ENCODE results near the gene FAR1. TPM values are rescaled to one million over a fixed set of nuclear protein-coding genes. Genes with fewer than 3 reads are reported as not detected.

FAR1 gene
- total RNA-seq, 4 donors from 2014 or later = 51.3 to 142 (median 89.5) TPM

DNA sequence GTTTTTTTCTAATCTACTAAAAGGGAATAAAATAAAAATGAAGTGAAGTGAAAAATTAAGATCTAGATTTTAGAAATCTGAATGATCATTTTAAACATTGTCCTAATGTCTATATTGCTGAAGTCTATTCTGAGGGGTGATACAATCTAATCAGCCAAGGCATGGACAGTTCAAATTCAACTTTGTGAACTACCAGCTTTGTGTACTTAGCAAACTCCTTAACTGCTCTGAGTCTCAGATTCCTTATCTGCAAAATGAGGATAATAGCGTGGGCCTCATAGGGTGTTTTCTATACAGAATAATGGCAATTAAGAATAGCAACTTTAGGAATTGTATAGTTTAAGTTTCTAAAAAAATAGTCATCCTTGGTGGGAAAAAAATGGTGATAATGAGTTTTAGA, 31.4 kb downstream of the FAR1 start:
- intact Hi-C loops (cut with DNase I; ENCODE audit: low total_unique reads) = no loop called here

DNA sequence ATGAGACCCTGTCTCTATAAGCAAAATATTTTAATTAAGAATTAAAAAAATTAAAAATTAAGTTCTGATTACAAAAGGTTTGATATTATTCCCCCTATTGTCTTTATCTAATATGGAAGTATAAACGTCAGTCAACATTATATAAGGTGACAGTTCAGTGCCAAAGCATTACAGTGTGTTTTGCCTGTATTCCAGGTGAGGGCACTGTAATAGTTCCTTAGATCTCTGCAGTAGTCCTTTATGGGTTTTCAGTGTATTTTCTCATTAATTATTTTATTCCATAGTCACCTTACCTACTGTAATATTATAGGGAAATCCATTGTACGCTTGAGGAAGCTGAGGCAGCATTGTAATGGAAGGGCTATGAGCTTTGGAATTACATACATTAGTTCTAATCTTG, 33.0 kb downstream of the FAR1 start:
- in situ Hi-C loops (cut with MboI; ENCODE audit: low pct_ligation_motif_present in 1 of 4, low pct_unique_long_range_greater_than_20kb in 1 of 4, low sequenced_read_pairs in 3 of 4) (no loop called here), intact Hi-C loops (cut with DNase I; ENCODE audit: low total_unique reads) (no loop called here)
- no peaks in the 10 kb centered on the region for H3K9me3 ChIP-seq
- H3K27ac ChIP-seq = no peak overlapping the region
- 85 to 87% methylated on average over 2 of the region's 2 CpGs for WGBS, 2 donors (ENCODE audit: low coverage in 1 of 2)
- no peak for TF ChIP-seq EP300 (IDR thresholded peaks at IDR 0.05; ENCODE audit: low read depth)
- TF ChIP-seq, protein P1, sequence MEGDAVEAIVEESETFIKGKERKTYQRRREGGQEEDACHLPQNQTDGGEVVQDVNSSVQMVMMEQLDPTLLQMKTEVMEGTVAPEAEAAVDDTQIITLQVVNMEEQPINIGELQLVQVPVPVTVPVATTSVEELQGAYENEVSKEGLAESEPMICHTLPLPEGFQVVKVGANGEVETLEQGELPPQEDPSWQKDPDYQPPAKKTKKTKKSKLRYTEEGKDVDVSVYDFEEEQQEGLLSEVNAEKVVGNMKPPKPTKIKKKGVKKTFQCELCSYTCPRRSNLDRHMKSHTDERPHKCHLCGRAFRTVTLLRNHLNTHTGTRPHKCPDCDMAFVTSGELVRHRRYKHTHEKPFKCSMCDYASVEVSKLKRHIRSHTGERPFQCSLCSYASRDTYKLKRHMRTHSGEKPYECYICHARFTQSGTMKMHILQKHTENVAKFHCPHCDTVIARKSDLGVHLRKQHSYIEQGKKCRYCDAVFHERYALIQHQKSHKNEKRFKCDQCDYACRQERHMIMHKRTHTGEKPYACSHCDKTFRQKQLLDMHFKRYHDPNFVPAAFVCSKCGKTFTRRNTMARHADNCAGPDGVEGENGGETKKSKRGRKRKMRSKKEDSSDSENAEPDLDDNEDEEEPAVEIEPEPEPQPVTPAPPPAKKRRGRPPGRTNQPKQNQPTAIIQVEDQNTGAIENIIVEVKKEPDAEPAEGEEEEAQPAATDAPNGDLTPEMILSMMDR (IDR thresholded peaks at IDR 0.05) = no peak
- TF ChIP-seq POLR2A (IDR thresholded peaks at IDR 0.05) = no peak
- no peak for TF ChIP-seq POLR2AphosphoS5 (IDR thresholded peaks at IDR 0.05)
- DNase-seq = no peak
- H3K4me1 ChIP-seq = peaks cover 0 to 25% (median 8%) of the 10 kb centered on the region in 4 donors
- no peaks in the 10 kb centered on the region for H3K27me3 ChIP-seq
- H3K36me3 ChIP-seq = peaks cover 0 to 21% (median 5%) of the 10 kb centered on the region in 4 donors
- no peak overlapping the region for H3K4me3 ChIP-seq

More for the DNA sequence above, 31.4 kb downstream of the FAR1 start:
- no peaks in the 10 kb centered on the region for H3K9me3 ChIP-seq
- no peak overlapping the region for H3K4me3 ChIP-seq
- H3K36me3 ChIP-seq = peaks cover 0 to 25% (median 5%) of the 10 kb centered on the region in 4 donors
- peaks cover 0 to 37% (median 12%) of the 10 kb centered on the region in 4 donors for H3K4me1 ChIP-seq
- TF ChIP-seq EP300 (IDR thresholded peaks at IDR 0.05; ENCODE audit: low read depth) (no peak), POLR2A (IDR thresholded peaks at IDR 0.05) (no peak), POLR2AphosphoS5 (IDR thresholded peaks at IDR 0.05) (no peak)
- TF ChIP-seq, protein P1 (IDR thresholded peaks at IDR 0.05) = no peak
- in situ Hi-C loops (cut with MboI; ENCODE audit: low pct_ligation_motif_present in 1 of 4, low pct_unique_long_range_greater_than_20kb in 1 of 4, low sequenced_read_pairs in 3 of 4) = no loop called here
- DNase-seq = no peak
- H3K27ac ChIP-seq = peak overlapping the region in 1 of 4 donors; percentile 13
- WGBS, 2 donors (ENCODE audit: low coverage in 1 of 2) = 60 to 70% methylated on average over 1 of the region's 1 CpG
- H3K27me3 ChIP-seq = no peaks in the 10 kb centered on the region

DNA sequence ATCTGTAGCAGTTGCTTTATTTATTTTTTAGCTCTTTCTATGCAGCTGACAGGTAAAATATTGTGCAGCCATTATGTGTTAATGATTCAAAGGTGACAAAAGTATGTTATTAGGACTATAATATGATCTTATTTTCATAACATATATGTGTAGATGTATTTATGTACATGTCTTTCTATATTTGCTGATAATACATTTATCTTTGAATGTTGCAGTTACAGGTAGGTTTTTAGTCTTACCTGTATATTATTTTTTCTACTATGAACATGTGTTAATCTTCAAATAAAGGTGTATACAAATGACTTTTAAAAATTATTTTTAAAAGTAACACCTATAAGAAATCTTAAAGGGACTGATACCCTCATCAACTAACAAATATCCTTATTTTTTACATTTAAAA, 33.6 kb downstream of the FAR1 start:
- H3K27me3 ChIP-seq = no peaks in the 10 kb centered on the region
- in situ Hi-C loops (cut with MboI; ENCODE audit: low pct_ligation_motif_present in 1 of 4, low pct_unique_long_range_greater_than_20kb in 1 of 4, low sequenced_read_pairs in 3 of 4) = no loop called here
- no peak overlapping the region for H3K4me3 ChIP-seq
- H3K27ac ChIP-seq = no peak overlapping the region
- TF ChIP-seq POLR2AphosphoS5 (IDR thresholded peaks at IDR 0.05) (no peak), EP300 (IDR thresholded peaks at IDR 0.05; ENCODE audit: low read depth) (no peak), POLR2A (IDR thresholded peaks at IDR 0.05) (no peak)
- TF ChIP-seq, protein P1 (IDR thresholded peaks at IDR 0.05) = no peak
- intact Hi-C loops (cut with DNase I; ENCODE audit: low total_unique reads) = no loop called here
- peaks cover 0 to 21% (median 5%) of the 10 kb centered on the region in 4 donors for H3K36me3 ChIP-seq
- no peaks in the 10 kb centered on the region for H3K9me3 ChIP-seq
- no peak for DNase-seq
- peaks cover 0 to 25% (median 8%) of the 10 kb centered on the region in 4 donors for H3K4me1 ChIP-seq

DNA sequence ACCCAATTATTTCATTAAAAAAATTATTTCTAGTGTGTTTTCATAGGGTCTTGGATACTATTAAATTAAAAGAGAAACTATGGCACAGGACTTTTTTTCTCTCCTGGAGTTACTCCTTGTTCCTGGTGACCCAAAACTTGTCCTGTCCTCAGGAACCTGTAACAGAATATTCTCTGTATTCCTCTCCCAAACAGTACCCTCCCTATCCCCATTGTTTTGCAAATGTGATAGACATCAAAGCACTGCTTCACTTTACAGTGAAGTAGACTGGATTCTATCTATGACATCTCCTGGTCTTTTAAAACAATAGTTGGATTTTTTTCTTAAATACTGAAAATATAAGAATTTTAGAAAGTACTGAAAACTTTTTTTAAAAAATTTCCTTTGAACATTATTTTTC, 37.2 kb downstream of the FAR1 start:
- Histone ChIP-seq H3K4me1 (no peaks in the 10 kb centered on the region), H3K27ac (no peak overlapping the region), H3K27me3 (no peaks in the 10 kb centered on the region), H3K36me3 (peaks cover 0 to 34% (median 13%) of the 10 kb centered on the region in 4 donors), H3K4me3 (no peak overlapping the region), H3K9me3 (no peaks in the 10 kb centered on the region)
- TF ChIP-seq, protein P1 (IDR thresholded peaks at IDR 0.05) = no peak
- TF ChIP-seq POLR2AphosphoS5 (IDR thresholded peaks at IDR 0.05) (no peak), EP300 (IDR thresholded peaks at IDR 0.05; ENCODE audit: low read depth) (no peak), POLR2A (IDR thresholded peaks at IDR 0.05) (no peak)
- no peak for DNase-seq
- in situ Hi-C loops (cut with MboI; ENCODE audit: low pct_ligation_motif_present in 1 of 4, low pct_unique_long_range_greater_than_20kb in 1 of 4, low sequenced_read_pairs in 3 of 4) (no loop called here), intact Hi-C loops (cut with DNase I; ENCODE audit: low total_unique reads) (no loop called here)

Measured in transverse colon (tissue), 4 donors.